MV-4-11 (cell line): Measurements from ENCODE around the gene OR2AT4.
"Not testable (repeated sequence)": the region's sequence is repeated elsewhere in the genome, so short reads cannot be mapped to it uniquely, and the experiment has no call there.

Experiments
- DNase-seq: peaks from one replicate; lab custom pipeline; 2025; lab: John Stamatoyannopoulos, UW

OR2AT4 gene

DNA sequence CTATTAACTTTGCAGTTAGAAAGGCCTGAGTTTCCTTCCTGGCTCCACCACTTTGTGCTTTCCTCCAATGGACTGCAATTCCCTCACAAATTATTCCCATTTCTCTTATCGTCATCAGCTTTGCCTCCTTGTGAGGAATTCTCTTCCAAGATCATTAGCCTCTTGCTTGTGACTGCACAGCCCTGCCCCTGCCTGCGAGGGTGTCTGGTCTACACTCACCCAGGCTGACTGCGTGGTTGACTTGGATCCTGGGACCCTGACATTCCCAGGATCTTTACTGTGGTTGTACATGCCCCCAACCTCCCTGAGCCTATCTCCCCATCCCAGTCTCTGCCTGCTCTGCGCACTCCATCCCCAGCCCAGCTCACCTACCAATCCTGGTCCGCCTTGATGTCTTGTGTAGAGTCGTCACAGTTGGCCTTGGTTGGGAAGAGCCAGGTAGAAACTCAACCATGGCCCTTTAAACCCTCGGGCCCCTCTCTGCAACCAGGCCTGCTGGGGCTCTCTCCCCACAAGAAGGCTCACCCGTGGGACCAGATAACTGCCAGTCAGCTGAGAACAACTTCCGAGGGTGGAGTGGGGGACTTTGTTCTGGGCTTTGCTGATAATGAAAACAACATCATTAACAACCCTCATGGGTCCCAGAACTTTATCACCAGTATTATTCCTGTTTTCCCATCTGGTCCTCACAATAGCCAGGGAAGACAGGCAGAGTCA, at the start of gene OR2AT4:
Gene OR2AT4, minus strand, starts transcription at position 421 of the 717 bp plus-strand sequence.
- DNase-seq, result no peak

DNA sequence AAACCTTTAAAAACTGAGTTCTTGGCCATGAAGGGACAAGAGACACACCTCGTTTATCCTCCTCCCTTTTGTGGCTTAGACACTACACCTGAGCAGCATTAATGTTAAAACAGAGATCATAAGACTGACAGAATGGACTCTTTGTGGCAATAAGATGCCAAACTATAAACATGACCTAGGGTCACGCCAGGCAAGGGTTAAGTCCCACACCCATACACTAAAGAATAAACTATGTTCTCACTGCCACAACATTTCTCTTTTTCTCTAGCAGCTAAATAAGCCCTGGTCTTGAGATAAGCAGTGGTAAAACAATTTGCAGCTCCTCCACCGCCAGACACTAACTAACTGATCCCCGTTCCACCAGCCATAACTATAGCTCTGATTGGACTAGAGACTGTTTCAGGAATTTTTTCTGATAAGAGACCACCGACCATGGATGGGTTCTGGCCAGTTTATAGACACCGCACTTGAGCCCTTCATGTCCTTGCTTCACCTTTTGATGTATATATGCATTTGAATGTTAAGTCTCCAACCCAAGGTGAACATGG, 49.4 kb upstream of the OR2AT4 start:
- no peak for DNase-seq

DNA sequence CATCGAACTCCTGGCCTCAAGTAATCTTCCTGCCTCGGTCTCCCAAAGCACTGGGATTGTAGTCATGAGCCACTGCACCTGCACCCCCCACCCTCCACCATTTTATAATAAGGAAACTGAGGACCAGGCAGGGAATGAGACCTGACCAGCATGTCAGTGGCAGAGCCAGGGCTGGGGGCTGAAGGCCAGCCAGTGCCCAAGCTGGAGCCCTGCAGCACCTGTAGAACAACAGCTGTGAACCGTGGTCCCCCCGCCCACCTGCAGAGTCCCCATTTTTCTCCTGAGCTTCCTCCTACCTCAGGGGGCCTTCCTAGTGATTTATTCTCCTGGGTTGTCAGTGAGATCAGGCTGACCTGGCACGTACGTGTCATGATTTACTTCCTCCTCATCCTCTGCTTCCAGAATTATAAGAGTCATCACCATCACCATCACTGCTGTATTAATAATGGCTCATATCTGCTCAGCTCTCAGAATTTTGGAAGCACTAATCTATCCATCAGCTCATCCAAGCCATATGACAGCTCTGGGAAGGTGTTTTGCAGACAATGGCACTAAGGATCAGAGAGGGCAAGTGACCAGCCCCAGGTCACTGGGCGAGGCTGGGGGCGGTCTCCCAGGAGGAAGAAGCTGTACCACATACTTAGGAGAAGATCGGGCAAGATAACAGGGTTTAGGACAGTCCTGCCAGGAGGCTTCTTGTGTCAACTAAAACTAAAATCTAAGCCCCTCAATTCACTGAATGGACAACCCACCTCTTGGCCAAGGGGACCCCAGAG, 48.7 kb upstream of the OR2AT4 start:
- DNase-seq, result no peak

DNA sequence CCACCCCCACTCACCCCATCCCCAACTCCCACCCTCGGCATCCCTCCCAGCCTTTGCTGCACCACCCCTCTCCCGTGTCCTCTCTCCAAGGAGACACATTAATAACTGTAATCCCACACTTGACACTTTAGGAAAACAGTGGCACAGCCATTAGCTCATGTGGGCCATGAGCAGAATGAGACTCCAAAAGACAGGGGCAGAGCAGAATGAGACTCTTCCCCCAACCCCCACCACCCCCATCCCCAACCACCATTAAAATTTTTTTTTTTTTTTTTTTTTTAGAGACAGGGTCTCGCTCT, 48.0 kb upstream of the OR2AT4 start:
- no peak for DNase-seq

DNA sequence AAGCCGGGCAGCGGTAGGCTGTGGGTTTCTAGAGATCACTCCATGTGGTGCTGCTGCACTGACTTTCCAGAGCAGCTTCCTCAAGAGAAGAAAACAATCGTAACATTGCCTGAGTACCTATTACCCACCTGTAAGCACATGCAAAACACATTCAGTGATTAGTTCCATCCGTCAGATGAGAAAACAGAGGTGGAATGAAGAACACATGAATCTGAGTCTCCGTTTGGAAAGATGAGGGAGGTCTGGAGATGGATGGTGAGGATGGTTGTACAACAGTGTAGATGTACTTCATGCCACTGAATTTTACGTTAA, 46.7 kb upstream of the OR2AT4 start:
- no peak for DNase-seq

DNA sequence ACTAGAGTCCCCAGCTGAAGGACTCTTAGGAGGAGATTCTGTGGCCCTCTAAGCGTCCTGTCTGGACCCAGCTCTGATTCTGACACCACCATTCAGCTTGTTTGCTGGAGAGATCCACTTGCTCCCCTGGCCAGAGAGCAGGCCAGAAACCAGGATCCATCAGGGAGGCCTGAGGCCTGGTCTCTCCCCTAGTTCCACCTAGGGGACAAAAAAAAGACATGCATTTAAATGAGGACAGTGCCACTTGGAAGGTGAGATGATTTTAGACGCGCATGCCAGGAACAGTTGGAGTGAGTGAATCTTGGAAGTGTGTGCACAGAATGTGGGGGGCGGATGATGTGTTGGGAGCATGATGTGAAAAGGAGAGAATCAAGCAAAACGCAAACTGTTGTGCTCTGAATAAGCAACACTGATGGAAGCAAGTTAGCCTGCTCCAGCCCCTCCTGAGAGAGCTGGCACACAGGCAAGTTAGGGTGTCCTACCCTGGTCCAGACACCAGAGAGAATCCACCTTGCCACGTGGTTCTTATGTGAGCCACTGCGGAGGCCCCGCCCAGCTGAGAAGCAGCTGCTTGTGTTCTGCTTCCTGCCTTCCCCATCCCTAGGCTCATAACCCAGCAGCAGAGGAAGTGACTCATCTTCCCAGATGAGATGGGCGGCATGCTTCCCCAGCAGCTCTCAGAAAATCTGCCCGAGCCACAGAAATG, 46.2 kb upstream of the OR2AT4 start:
- DNase-seq, result peak; percentile 97

DNA sequence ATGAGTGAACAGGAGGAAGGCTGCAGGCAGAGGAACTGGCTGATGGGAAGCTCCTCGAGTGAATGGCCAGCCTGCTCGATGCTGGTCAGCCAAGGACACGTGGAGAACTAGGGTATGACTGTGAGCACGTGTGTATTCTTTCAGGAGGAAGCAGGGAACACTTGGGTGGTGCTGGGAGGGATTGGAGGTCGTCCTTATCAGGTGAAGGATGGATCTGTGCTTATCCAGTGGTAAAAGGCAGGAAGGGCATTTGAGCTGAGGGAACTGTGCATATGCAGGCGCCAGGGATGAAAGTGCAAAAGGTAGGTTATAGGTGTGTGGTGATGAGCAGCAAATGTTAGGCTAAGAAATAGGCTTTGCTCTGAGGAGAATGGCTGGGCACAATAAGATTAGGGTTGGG, 44.5 kb upstream of the OR2AT4 start:
- DNase-seq, result no peak

DNA sequence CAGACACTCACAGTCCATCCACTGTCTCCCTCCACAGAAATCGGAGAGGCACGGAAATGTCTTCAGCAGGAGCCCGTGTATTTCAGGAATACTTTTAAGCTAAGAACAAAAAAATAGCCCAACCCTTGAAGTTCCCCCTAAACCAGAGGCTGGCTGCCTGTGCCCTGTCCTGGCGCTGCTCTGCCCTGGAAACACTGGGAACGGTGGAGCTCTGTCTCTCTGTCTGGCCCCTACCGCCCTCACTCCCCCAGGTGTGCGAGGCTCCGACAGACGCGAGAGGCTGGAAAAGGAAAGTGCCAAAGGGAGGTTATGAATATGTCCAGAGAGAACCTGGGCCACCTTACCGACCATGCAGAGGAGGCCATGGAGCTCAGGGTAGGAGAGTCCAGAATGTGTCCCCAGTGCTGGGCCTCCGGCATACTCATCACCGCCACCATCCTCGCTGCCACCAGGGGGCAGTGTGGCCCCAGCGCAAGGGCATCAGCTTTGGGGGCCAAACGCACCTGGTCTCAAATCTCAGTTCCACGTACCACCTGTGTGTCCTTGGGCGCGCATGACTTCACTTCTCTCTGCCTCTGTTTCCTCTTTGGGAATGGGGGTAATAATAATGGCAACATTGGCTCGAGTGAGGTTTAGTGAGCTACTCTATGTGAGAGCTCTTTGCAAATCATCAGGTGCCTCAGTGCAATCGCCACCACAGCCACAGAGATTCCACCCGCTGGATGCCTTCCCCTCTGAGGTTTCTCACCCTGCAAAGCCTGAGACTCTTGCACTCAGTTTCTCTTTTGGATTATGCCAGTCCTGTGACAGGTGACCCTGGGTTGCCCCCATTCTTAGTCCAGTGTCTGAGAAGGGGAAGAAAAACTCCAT, 43.8 kb upstream of the OR2AT4 start:
- no peak for DNase-seq

DNA sequence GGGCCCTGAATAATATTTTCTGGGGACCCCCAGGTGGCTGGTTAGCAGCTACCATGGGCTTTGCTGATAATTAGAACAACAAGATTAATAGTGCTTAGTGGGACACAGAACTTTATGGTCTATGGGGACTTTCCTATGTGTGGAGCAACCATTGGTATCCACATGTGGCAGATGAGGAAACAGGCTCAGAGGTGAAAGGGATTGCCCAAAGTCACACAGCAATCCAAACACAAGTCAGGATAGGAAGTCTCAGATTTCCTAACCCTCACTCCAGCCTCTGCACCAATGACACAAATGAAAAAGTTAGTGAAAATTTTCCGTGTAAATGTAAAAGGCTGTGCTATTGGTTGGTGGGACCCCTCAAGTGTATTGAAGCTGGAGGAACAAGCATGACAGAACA, 39.0 kb upstream of the OR2AT4 start:
- no peak for DNase-seq

DNA sequence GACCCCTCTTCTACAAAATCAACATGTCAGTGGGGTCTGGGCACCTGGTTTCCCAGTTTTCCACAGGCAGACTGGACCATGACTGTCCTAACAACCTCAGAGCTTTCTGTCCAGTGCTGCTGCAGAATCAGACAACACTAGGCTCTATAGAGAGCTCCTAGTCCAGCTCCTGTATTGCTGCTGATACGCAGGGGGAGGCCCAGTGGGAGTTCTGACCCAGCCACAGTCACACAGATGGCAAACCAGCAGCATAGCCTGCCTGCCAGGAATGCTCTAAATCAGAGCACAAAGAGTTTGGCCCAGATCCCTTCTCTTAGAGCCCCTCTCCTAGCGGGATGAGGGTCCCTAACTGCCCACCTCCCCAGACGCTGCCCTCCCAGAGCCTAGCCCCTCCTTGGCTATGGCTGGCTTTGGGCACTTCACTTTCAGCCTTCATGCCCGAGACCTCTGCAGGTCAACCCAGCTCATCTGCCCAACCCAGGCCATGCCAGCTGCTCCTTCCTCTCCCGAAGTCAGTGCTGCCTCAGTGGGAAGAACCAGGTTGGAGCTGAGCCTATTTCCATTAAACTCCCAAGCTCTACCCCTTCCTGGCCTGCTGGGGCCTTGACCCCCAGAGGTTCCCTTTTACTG, 38.5 kb upstream of the OR2AT4 start:
- DNase-seq, result no peak

DNA sequence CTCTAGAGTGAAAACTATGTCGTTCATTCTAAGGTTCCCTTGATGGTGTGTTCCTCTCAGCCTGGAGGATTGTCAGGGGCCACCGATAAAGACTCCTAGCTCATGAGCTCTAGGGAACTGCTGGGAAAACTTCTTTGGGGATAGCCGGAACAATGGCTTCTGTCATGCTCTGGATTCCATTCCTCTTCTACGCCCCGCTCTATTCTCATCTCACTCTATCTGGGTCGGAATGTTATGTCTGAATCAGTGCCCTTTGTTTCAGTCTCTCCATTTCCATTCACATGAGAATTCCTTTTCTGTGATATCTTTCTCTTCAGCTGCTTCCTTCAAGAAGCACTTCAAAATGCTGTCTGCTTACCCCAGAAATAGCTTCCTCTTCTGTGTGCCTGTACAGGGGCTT, 37.3 kb upstream of the OR2AT4 start:
- no peak for DNase-seq

DNA sequence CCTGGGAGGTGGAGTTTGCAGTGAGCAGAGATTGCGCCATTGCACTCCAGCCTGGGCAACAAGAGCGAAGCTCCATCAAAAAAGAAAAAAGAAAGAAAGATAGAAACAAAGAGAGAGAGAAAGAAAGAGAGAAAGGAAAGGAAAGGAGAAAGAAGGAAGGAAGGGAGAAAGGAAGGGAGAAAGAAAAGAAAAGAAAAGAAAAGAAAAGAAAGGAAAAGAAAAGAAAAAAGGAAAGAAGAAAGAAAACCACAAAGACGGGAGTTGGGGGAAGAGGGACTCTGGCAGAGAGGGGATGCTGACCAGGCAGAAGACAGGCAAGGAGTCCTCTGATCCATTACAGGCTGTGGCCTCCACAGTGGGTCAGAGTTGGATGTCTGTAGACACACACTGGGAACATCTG, 35.4 kb upstream of the OR2AT4 start:
- DNase-seq, result no peak

DNA sequence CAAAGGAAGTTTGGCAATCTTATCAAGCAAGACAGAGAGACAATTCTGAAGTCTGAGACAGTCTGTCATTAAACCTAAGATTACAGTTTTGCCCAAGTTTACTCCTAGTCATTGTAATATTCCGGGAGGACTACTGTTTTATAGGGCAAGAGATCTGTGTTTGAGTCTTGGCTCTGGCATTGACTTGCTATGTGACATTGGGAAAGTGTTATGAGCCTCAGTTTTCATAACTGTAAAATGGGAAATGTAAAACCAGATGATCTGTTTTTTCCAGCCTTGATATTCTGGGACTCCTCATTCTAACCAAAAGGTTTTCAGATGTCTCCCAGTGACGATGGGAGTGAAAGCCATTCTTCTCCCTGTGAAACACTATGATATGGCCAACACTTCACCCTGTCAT, 29.9 kb upstream of the OR2AT4 start:
- no peak for DNase-seq

DNA sequence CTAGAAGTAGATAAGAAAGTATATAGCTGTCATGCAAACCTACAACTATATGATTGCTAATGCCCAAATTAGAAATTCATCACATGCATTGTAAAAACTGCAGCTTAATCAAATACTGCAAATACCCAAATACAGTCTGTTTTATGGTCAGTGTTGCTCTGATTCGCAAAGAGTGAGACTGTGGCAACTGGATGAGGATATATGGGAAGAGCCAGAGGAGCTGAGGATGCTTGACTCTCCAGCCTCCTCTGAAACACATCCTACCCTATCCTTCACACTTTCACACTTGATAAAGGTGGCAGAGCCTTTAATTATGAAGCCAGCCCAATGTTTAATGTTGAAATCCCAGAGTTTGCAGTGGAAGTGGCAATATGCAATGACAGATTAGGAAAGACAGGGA, 21.9 kb upstream of the OR2AT4 start:
- no peak for DNase-seq

DNA sequence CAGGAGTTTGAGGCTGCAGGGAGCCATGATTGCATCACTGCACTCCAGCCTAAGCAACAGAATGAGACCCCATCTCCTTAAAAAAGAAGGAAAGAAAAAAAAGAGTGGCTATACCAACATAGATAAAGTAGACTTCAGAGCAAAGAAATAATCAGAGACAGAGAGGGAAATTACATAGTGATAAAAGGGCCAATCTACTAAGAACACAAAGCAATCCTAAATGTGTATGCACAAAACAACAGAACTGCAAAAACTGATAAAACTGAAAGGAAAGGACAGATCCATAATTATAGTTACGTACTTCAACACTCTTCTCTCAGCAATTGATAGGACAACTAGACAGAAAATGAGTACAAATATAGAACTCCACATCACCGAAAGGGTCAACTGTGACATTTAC, 17.8 kb upstream of the OR2AT4 start:
- DNase-seq, result no peak

DNA sequence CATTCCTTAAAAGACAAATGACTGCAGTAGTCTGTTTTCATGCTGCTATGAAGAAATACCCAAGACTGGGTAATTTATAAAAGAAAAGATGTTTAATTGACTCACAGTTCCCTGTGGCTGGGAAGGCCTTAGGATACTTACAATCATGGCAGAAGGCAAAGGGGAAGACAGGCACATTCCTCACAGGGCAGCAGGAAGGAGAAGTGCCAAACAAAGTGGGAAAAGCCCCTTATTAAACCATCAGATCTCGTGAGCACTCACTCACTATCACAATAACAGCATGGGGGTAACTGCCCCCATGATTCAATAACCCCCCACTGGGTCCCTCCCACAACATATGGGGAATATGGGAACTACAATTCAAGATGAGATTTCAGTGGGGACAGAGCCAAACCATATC, 16.4 kb upstream of the OR2AT4 start:
- DNase-seq, result no peak

DNA sequence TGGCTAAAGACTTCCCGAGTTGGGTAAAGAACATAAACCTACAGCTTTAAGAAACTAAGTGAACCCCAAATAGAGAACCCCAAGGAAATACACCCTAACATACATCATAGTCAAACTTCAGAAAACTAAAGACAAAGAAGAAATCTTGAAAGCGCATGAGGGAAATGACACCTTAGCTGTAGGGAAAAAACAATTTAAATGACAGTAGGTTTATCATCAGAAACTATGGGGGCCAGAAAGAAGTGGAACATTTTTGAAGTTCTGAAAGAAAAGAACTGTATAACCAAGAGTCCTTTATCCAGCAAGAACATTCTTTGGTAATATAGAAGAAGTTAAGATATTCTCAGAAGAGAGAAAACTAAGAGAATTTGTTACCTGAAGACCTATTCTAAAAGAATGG, 15.5 kb upstream of the OR2AT4 start:
- no peak for DNase-seq

DNA sequence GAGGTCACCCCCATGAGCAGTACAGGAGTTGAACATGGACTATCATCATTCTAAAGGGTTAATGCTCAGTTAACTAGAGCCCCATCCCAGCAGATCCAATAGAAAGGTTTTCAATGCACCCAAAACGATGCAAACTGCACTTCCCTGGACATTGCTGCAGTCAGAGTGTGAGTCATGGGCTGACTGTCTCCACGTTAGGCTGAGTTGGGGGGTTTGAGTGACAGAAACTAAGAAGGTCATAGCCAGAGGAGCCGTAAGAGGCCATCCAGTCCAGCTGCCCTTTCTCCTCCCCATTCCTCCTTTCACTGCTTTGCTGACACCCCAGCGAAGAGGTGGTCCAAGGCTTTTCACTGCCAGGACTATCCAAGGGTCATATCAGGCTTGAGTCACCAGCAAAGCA, 10.5 kb upstream of the OR2AT4 start:
- no peak for DNase-seq

DNA sequence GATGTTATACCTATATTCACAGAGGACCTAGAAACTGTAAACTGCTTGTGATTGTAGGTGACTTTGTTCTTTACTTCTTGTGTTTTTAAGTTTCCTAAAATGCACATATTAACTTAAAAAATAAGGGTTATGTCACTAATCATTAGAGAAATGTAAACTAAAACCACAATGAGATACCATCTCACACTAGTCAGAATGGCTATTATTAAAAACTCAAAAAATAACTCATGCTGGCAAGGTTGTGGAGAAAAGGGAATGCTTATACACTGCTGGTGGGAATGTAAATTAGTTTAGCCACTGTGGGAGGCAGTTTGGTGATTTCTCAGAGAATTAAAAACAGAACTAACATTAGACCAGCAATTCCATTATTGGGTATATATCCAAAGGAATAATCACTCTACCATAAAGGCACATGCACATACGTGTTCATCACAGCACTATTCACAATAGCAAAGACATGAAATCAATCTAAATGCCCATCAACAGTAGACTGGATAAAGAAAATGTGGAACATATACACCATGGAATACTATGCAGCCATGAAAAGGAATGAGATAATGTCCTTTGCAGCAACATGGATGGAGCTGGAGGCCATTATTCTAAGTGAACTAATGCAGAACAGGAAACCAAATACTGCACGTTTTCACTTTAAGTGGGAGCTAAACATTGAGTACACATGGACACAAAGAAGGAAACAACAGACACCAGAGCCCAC, 9.4 kb upstream of the OR2AT4 start:
- DNase-seq, result not testable (repeated sequence)

DNA sequence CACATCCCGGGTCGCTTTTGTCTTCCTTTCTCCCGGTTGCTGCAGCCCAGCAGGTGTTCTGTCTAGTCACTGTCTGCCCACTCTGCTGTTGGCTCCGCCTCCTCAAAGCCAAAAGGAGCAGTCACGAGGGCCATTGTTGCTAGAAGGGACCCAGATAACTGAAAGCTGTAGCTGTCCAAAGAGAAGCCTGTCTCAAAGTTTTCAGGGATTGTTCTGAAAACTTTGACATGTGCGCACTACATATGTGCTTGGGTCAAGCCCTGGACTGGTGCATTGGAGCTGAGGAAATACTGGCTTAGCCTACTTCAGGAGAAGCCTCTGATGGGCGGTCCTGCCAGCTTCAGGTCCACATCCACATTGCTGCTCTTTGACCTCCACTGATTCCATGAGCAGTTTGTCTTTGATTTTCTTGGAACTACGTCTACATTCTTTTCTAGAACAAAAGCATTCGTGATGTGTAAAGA, 8.8 kb upstream of the OR2AT4 start:
- DNase-seq, result no peak
